Measurements from ENCODE around the gene SLC7A1. TPM values are rescaled to one million over a fixed set of nuclear protein-coding genes. Genes with fewer than 3 reads are reported as not detected.

Gene SLC7A1
- total RNA-seq, 4 donors from 2014 or later: 72.6 to 101 (median 86.7) TPM

DNA sequence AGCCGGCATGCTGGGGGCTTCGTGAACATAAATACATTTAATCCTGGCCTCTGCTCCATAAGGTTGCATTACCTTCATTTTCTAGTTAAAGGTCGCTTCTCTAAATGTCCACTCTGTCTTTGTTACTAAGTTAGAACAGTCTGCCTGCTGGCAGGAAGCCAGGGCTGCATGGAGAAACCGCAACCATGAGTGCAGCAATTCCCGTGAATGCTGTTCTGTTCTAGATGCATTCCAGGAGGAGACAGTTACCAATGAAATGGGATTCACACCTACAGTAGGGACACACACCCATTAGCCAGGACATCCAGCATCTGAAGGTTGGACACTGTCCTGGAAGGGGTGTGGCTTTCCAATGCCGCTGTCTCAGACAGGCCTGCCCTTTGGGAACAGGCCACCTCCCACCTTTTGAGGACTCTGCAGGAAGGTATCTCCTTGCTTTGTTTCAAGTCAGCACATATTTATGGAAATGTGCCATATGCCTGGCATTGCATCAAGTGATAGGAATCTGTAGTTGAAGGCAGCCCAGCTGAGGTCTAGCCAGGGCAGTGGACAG, 129.7 kb downstream of the SLC7A1 start:
- Histone ChIP-seq H3K4me3 (no peak overlapping the region), H3K4me1 (no peaks in the 10 kb centered on the region), H3K27ac (no peak overlapping the region), H3K27me3 (no peaks in the 10 kb centered on the region), H3K9me3 (no peaks in the 10 kb centered on the region), H3K36me3 (no peaks in the 10 kb centered on the region)
- DNase-seq (ENCODE audit: low spot score in 2 of 2): no peak
- no peak for TF ChIP-seq POLR2AphosphoS5 (IDR thresholded peaks at IDR 0.05)
- TF ChIP-seq, protein P1, sequence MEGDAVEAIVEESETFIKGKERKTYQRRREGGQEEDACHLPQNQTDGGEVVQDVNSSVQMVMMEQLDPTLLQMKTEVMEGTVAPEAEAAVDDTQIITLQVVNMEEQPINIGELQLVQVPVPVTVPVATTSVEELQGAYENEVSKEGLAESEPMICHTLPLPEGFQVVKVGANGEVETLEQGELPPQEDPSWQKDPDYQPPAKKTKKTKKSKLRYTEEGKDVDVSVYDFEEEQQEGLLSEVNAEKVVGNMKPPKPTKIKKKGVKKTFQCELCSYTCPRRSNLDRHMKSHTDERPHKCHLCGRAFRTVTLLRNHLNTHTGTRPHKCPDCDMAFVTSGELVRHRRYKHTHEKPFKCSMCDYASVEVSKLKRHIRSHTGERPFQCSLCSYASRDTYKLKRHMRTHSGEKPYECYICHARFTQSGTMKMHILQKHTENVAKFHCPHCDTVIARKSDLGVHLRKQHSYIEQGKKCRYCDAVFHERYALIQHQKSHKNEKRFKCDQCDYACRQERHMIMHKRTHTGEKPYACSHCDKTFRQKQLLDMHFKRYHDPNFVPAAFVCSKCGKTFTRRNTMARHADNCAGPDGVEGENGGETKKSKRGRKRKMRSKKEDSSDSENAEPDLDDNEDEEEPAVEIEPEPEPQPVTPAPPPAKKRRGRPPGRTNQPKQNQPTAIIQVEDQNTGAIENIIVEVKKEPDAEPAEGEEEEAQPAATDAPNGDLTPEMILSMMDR (IDR thresholded peaks at IDR 0.05): no peak
- TF ChIP-seq EP300 (IDR thresholded peaks at IDR 0.05): no peak
- TF ChIP-seq POLR2A (IDR thresholded peaks at IDR 0.05): no peak
- 45% methylated on average over 6 of the region's 6 CpGs for WGBS

DNA sequence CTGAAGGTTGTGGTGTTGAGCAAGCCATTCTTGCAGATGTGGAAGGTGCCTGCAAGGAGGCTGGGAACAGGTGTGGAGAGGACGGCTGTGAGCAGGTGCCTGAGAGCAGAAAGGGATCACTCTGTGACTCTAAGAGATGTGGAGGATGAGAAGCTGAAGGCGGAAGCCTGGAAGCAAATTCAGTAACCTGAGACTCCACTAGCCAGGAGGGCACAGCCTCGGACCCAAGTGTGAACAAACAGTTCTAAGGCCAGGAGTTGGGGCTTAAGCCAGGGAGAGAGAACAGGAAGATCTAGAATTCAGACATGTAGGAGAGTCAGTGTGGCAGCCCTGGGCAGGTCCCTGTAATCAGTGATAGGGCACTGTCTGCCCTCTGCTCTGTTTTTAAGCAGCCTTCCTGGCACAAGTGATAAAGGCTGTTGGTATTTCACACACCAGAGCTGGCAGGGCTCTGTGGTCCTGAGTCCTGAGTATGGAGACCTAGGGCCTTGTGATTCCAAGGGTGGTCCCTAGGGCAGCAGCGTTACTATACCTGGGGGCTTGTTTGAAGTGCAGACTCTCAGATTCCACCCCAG, 131.3 kb downstream of the SLC7A1 start:
- Histone ChIP-seq H3K36me3 (no peaks in the 10 kb centered on the region), H3K9me3 (no peaks in the 10 kb centered on the region), H3K27ac (no peak overlapping the region), H3K4me1 (no peaks in the 10 kb centered on the region), H3K4me3 (no peak overlapping the region), H3K27me3 (no peaks in the 10 kb centered on the region)
- no peak for DNase-seq (ENCODE audit: low spot score in 2 of 2)
- 78% methylated on average over 4 of the region's 4 CpGs for WGBS
- no peak for TF ChIP-seq EP300 (IDR thresholded peaks at IDR 0.05)

DNA sequence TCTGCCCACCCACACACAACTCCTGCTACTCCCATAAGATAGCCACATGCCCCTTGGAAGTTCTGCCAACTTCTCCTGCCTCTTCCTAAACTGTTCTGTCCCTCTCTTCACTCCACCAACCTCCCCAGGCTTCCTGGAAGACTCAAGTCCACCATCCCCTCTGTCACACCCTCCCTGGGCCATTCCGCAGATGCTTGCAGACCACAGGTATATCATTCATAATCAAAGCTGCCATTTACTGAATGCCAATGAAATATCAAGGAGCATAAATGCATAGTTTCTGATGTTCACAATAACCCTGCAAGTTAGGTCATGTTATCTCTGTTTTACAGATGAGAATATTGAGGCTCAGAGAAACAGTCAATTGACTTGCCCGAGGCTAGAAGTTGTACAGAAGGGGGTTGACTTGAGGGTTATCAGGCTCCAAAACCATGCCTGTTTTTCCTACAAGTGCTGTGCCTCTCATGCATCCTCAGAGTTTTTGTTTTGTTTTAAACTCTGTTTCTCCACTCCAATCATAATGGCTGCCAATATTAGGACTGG, 135.6 kb downstream of the SLC7A1 start:
- no peaks in the 10 kb centered on the region for H3K9me3 ChIP-seq
- H3K27ac ChIP-seq: no peak overlapping the region
- no peak overlapping the region for H3K4me3 ChIP-seq
- no peaks in the 10 kb centered on the region for H3K36me3 ChIP-seq
- TF ChIP-seq, protein P1 (IDR thresholded peaks at IDR 0.05): no peak
- TF ChIP-seq EP300 (IDR thresholded peaks at IDR 0.05) (no peak), POLR2AphosphoS5 (IDR thresholded peaks at IDR 0.05) (no peak), POLR2A (IDR thresholded peaks at IDR 0.05) (no peak)
- DNase-seq (ENCODE audit: low spot score in 2 of 2): no peak
- H3K27me3 ChIP-seq: no peaks in the 10 kb centered on the region
- 87% methylated on average over 2 of the region's 2 CpGs for WGBS
- no peaks in the 10 kb centered on the region for H3K4me1 ChIP-seq

Measured in suprapubic skin (tissue), 4 donors.